Measurements from ENCODE around the gene SARDH.

The SARDH gene

DNA sequence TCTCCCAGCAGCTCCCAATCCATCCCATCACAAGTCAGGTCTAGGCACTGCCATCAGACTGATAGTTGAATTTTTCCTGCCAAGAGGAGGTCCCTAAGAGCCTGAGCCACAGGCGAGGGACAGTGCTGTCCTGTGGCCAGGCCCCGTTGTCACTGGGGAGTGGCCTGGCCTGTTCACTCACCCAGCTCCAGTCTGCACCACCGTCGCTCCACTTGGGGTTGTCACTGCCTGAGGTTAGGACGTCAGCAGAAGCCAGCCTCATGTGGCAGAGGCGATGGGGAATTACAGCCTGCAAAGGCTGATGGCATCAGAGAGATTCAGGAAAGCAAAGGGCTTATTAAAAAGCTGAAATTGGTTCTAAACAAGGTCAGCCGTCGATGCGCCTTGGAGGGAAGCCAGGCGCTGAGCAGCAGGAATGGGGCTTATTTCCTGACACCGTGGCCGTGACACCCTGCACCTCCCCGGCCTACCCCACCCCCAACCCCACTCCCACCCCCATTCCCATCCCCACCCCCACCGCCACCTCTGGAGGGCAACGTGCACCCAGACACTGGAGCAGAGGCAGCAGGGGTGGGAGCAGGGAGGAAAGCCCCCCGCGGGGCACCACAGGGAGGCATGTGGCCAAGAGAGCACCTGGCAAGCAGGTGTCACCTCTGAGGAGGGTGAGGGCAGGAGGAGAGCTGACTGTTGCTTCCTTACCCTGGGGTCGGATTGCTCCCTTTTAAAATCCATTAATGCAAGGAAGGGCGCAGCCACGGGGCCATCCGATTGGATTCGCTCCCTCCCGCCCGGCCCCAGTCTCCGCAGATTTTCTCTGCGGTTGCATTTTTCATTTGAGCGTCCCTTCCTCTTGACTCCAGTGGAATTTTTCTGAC is 105.1 kb downstream of the SARDH start:
- no peak overlapping the region for H3K27ac ChIP-seq (ENCODE audit: poor library complexity, severe bottlenecking)
- H3K4me1 ChIP-seq (ENCODE audit: insufficient read depth, poor library complexity, severe bottlenecking) = no peaks in the 10 kb centered on the region
- no peak for DNase-seq (ENCODE audit: low spot score)
- peaks cover 18% of the 10 kb centered on the region for H3K27me3 ChIP-seq (ENCODE audit: insufficient read depth, poor library complexity, severe bottlenecking)
- TF ChIP-seq, protein P1, sequence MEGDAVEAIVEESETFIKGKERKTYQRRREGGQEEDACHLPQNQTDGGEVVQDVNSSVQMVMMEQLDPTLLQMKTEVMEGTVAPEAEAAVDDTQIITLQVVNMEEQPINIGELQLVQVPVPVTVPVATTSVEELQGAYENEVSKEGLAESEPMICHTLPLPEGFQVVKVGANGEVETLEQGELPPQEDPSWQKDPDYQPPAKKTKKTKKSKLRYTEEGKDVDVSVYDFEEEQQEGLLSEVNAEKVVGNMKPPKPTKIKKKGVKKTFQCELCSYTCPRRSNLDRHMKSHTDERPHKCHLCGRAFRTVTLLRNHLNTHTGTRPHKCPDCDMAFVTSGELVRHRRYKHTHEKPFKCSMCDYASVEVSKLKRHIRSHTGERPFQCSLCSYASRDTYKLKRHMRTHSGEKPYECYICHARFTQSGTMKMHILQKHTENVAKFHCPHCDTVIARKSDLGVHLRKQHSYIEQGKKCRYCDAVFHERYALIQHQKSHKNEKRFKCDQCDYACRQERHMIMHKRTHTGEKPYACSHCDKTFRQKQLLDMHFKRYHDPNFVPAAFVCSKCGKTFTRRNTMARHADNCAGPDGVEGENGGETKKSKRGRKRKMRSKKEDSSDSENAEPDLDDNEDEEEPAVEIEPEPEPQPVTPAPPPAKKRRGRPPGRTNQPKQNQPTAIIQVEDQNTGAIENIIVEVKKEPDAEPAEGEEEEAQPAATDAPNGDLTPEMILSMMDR (IDR thresholded peaks at IDR 0.05; ENCODE audit: poor library complexity, severe bottlenecking) = no peak
- no peak overlapping the region for H3K4me3 ChIP-seq (ENCODE audit: severe bottlenecking)
- no peaks in the 10 kb centered on the region for H3K36me3 ChIP-seq (ENCODE audit: low read depth)
- ATAC-seq (ENCODE audit: low read depth) = no peak
- no peaks in the 10 kb centered on the region for H3K9me3 ChIP-seq (ENCODE audit: severe bottlenecking)

DNA sequence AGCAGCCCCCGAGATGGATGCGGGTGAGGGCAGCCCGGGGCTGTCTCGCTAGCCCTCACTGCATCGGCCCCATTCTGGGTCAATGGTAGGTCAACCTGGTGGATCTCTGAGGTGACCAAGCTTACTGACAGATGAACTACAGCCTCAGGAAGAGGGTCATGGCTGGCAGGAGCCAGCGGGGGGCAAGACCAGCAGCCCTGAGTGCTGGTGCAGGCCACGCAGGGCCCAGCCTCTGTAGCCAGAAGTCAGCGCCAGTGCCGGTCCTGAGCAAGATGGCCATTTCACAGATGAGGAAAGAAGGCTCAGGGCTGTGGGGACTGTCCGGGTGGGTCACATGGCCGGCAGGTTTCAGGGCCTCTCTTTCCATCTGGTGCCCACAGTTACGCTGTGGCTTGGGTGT is 107.0 kb downstream of the SARDH start:
- Histone ChIP-seq H3K27ac (ENCODE audit: poor library complexity, severe bottlenecking) (no peak overlapping the region), H3K4me3 (ENCODE audit: severe bottlenecking) (no peak overlapping the region), H3K27me3 (ENCODE audit: insufficient read depth, poor library complexity, severe bottlenecking) (peaks cover 7% of the 10 kb centered on the region), H3K9me3 (ENCODE audit: severe bottlenecking) (no peaks in the 10 kb centered on the region), H3K4me1 (ENCODE audit: insufficient read depth, poor library complexity, severe bottlenecking) (no peaks in the 10 kb centered on the region), H3K36me3 (ENCODE audit: low read depth) (no peaks in the 10 kb centered on the region)
- TF ChIP-seq, protein P1 (IDR thresholded peaks at IDR 0.05; ENCODE audit: poor library complexity, severe bottlenecking) = no peak
- ATAC-seq (ENCODE audit: low read depth) (no peak), DNase-seq (ENCODE audit: low spot score) (no peak)

DNA sequence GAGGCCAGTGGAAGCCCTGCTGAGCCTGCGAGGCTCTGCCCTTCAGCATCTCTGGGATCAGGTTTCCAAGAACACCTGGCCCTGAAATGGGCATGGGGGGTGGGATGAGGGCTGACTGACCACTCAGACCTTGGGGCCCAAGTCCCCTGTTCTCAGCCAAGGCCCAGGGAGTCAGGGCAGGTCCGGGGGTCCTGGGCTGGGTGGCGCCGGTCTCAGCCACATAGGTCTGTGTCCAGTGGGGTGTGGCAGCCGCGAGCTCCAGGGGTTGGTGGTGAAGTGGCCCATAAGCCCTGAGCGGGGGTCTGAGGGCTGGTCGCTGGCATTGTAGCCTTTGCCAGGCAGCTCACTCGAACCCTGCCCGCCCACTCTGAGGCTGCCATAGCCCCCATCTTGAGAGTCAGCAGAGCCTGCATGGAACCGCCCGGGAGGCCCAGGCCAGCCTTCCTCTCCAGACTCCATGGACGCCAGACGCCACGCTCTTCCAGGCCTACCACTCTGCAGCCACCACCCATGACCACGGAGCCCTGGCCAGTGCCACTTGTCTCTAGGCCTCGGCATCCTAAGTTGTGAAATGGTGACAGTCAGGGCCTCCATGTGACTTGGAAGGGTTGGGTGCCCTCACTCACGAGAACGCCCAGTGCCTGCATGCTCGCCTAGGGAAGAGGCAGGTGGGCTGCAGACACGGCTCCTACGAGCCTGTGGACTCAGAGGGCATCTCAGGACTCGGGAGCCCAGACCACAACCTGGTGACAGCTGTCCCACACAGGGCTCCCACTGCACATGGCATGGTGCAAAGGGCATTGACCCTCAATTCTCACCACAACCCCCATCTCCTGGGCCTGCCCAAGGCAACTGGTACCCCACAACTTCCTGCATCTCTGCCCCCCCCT is 108.7 kb downstream of the SARDH start:
- TF ChIP-seq, protein P1 (IDR thresholded peaks at IDR 0.05; ENCODE audit: poor library complexity, severe bottlenecking) = no peak
- DNase-seq (ENCODE audit: low spot score) (no peak), ATAC-seq (ENCODE audit: low read depth) (no peak)
- H3K4me1 ChIP-seq (ENCODE audit: insufficient read depth, poor library complexity, severe bottlenecking) = no peaks in the 10 kb centered on the region
- no peak overlapping the region for H3K4me3 ChIP-seq (ENCODE audit: severe bottlenecking)
- H3K27ac ChIP-seq (ENCODE audit: poor library complexity, severe bottlenecking) = no peak overlapping the region
- no peaks in the 10 kb centered on the region for H3K36me3 ChIP-seq (ENCODE audit: low read depth)
- peaks cover 7% of the 10 kb centered on the region for H3K27me3 ChIP-seq (ENCODE audit: insufficient read depth, poor library complexity, severe bottlenecking)
- H3K9me3 ChIP-seq (ENCODE audit: severe bottlenecking) = no peaks in the 10 kb centered on the region

DNA sequence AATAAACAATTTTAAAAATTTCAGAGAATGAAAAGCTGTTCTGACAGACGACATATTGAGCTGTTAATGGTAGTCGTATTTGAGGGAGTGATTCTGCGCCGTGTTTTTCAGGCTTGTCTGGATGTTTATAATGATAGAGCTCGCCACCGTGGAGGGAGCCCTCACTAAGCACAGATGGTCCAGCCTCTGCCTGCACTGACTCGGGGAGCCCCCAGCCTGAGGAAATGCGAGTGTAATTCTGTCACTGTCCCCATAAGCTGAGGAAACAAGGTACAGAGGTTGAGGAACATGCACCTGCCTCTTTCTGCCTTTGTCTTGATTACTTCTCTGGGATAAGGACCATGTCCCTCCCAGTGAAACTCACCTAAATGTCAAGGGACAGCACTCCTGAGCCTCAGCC is 109.4 kb downstream of the SARDH start:
- H3K27ac ChIP-seq (ENCODE audit: poor library complexity, severe bottlenecking) = no peak overlapping the region
- no peaks in the 10 kb centered on the region for H3K9me3 ChIP-seq (ENCODE audit: severe bottlenecking)
- H3K27me3 ChIP-seq (ENCODE audit: insufficient read depth, poor library complexity, severe bottlenecking) = peaks cover 5% of the 10 kb centered on the region
- H3K36me3 ChIP-seq (ENCODE audit: low read depth) = no peaks in the 10 kb centered on the region
- H3K4me1 ChIP-seq (ENCODE audit: insufficient read depth, poor library complexity, severe bottlenecking) = no peaks in the 10 kb centered on the region
- no peak overlapping the region for H3K4me3 ChIP-seq (ENCODE audit: severe bottlenecking)
- DNase-seq (ENCODE audit: low spot score) = no peak
- TF ChIP-seq, protein P1 (IDR thresholded peaks at IDR 0.05; ENCODE audit: poor library complexity, severe bottlenecking) = no peak
- no peak for ATAC-seq (ENCODE audit: low read depth)
